ENCODE results near the gene TSPAN16. TPM values are rescaled to one million over a fixed set of nuclear protein-coding genes. Genes with fewer than 3 reads are reported as not detected.

The TSPAN16 gene
- total RNA-seq, 2 experiments from 2014 or later = not detected

GRCh38 chr19:11279505-11280236 lies 16.3 kb upstream of the TSPAN16 start:
- no TSS peak for BruUV-seq (replicated peaks)
- H3K27ac ChIP-seq (ENCODE audit: low read depth, low read length, poor library complexity, severe bottlenecking) = no peak overlapping the region
- no peaks in the 10 kb centered on the region for H4K20me1 ChIP-seq (ENCODE audit: insufficient read depth, low read length)
- DNase-seq (ENCODE audit: low spot score) = peak; percentile 28
- H3K9me2 ChIP-seq (ENCODE audit: insufficient read depth, low read length) = no peaks in the 10 kb centered on the region
- no peaks in the 10 kb centered on the region for H3K79me2 ChIP-seq (ENCODE audit: insufficient read depth, low read depth, low read length)
- H3K4me1 ChIP-seq (ENCODE audit: insufficient read depth, low read length, poor library complexity, severe bottlenecking) = peaks cover 8% of the 10 kb centered on the region
- no peak overlapping the region for H3K4me3 ChIP-seq (ENCODE audit: low read depth, low read length, poor library complexity, severe bottlenecking)
- intact Hi-C loops (cut with micrococcal nuclease; ENCODE audit: unreplicated experiment) = no loop called here
- no peaks in the 10 kb centered on the region for H3K9me3 ChIP-seq (ENCODE audit: low read length)
- TF ChIP-seq CTCF (conservative IDR thresholded peaks at IDR 0.05; ENCODE audit: low read length) (no peak), EZH2phosphoT487 (IDR thresholded peaks at IDR 0.05; ENCODE audit: borderline replicate concordance, low read depth, low read length) (no peak)
- ChIA-PET CTCF (ENCODE audit: unreplicated experiment) (interaction anchor here (0.6 kb wide), 1 partner anchor 143 kb away, joined by 3 read pairs; no protein-coding TSS in a partner anchor), POLR2A (interaction anchor here (1.0 to 1.1 kb wide), 2 partner anchors 43 to 95 kb away, joined by 3 to 4 read pairs; partner anchors contain the start of gene SWSAP1)
- no peaks in the 10 kb centered on the region for H3K36me3 ChIP-seq (ENCODE audit: insufficient read depth, low read length)
- peak overlapping the region; percentile 62 for H2AFZ ChIP-seq (ENCODE audit: low read length)
- 0 out of 2 replicates have a peak overlapping the region, but pooled peaks have one; percentile 17 for H3K4me2 ChIP-seq (ENCODE audit: low read length)

- Histone ChIP-seq H3K9me3 (ENCODE audit: low read length) (no peaks in the 10 kb centered on the region), H3K4me2 (ENCODE audit: low read length) (no peak overlapping the region), H2AFZ (ENCODE audit: low read length) (no peak overlapping the region), H3K4me3 (ENCODE audit: low read depth, low read length, poor library complexity, severe bottlenecking) (no peak overlapping the region), H4K20me1 (ENCODE audit: insufficient read depth, low read length) (no peaks in the 10 kb centered on the region), H3K27ac (ENCODE audit: low read depth, low read length, poor library complexity, severe bottlenecking) (no peak overlapping the region), H3K79me2 (ENCODE audit: insufficient read depth, low read depth, low read length) (no peaks in the 10 kb centered on the region), H3K4me1 (ENCODE audit: insufficient read depth, low read length, poor library complexity, severe bottlenecking) (peaks cover 8% of the 10 kb centered on the region), H3K36me3 (ENCODE audit: insufficient read depth, low read length) (no peaks in the 10 kb centered on the region), H3K9me2 (ENCODE audit: insufficient read depth, low read length) (no peaks in the 10 kb centered on the region)
- no peak for DNase-seq (ENCODE audit: low spot score)
- BruUV-seq (replicated peaks) = no TSS peak
- ChIA-PET POLR2A (no interaction called here), CTCF (ENCODE audit: unreplicated experiment) (no interaction called here)
- TF ChIP-seq EZH2phosphoT487 (IDR thresholded peaks at IDR 0.05; ENCODE audit: borderline replicate concordance, low read depth, low read length) (no peak), CTCF (conservative IDR thresholded peaks at IDR 0.05; ENCODE audit: low read length) (no peak)
- intact Hi-C loops (cut with micrococcal nuclease; ENCODE audit: unreplicated experiment) = no loop called here
Observed at GRCh38 chr19:11281356-11282049, 14.5 kb upstream of the TSPAN16 start.

Measured in OCI-LY7 (cell line).